Measurements from ENCODE around the gene GREB1L. TPM values are rescaled to one million over a fixed set of nuclear protein-coding genes. Genes with fewer than 3 reads are reported as not detected.

The GREB1L gene
- total and polyA plus RNA-seq, 11 donors, result 4.0 to 21.5 (median 9.0) TPM

GRCh38 chr18:21479721-21480120 lies 237.7 kb downstream of the GREB1L start:
- TF ChIP-seq POLR2A (IDR thresholded peaks at IDR 0.05) (no peak), CTCF (IDR thresholded peaks at IDR 0.05) (no peak)
- H3K4me1 ChIP-seq, result no peaks in the 10 kb centered on the region
- no peaks in the 10 kb centered on the region for H3K9me3 ChIP-seq
- ATAC-seq, result no peak
- H3K36me3 ChIP-seq, result no peaks in the 10 kb centered on the region
- no peaks in the 10 kb centered on the region for H3K27me3 ChIP-seq
- no peak for DNase-seq
- intact Hi-C loops (cut with DNase I), result loop anchor here in 3 of 10 donors (10.0 kb wide), 3 partner anchors 125 to 475 kb away; partner anchors contain the start of gene ESCO1 (in 1 of the 3)
- H3K4me3 ChIP-seq, result no peak overlapping the region
- H3K27ac ChIP-seq, result no peak overlapping the region
- WGBS, 4 donors, result 89 to 95% (median 92%) methylated on average over 5 of the region's 5 CpGs

- Histone ChIP-seq H3K27me3 (no peaks in the 10 kb centered on the region), H3K4me3 (no peak overlapping the region), H3K27ac (no peak overlapping the region), H3K9me3 (no peaks in the 10 kb centered on the region), H3K36me3 (no peaks in the 10 kb centered on the region), H3K4me1 (no peaks in the 10 kb centered on the region)
- WGBS, 4 donors, result 78 to 85% (median 80%) methylated on average over 2 of the region's 2 CpGs
- ATAC-seq (no peak), DNase-seq (no peak)
- intact Hi-C loops (cut with DNase I), result loop anchor here in 3 of 10 donors (10.0 kb wide), 3 partner anchors 123 to 473 kb away; partner anchors contain the start of gene ESCO1 (in 1 of the 3)
- TF ChIP-seq POLR2A (IDR thresholded peaks at IDR 0.05), result no peak
- no peak for TF ChIP-seq CTCF (IDR thresholded peaks at IDR 0.05)
Observed at GRCh38 chr18:21481739-21482138, 239.7 kb downstream of the GREB1L start.

GRCh38 chr18:21483051-21483450 lies 241.0 kb downstream of the GREB1L start:
- Histone ChIP-seq H3K27me3 (no peaks in the 10 kb centered on the region), H3K4me3 (no peak overlapping the region), H3K27ac (no peak overlapping the region), H3K36me3 (no peaks in the 10 kb centered on the region), H3K9me3 (no peaks in the 10 kb centered on the region), H3K4me1 (no peaks in the 10 kb centered on the region)
- 72 to 74% (median 73%) methylated on average over 5 of the region's 5 CpGs for WGBS, 4 donors
- DNase-seq (no peak), ATAC-seq (no peak)
- no peak for TF ChIP-seq POLR2A (IDR thresholded peaks at IDR 0.05)
- no peak for TF ChIP-seq CTCF (IDR thresholded peaks at IDR 0.05)
- intact Hi-C loops (cut with DNase I), result loop anchor here in 3 of 10 donors (10.0 kb wide), 3 partner anchors 122 to 472 kb away; partner anchors contain the start of gene ESCO1 (in 1 of the 3)

- TF ChIP-seq CTCF (IDR thresholded peaks at IDR 0.05) (no peak), POLR2A (IDR thresholded peaks at IDR 0.05) (no peak)
- DNase-seq (no peak), ATAC-seq (no peak)
- H3K9me3 ChIP-seq, result no peaks in the 10 kb centered on the region
- H3K4me1 ChIP-seq, result no peaks in the 10 kb centered on the region
- no peaks in the 10 kb centered on the region for H3K27me3 ChIP-seq
- no peak overlapping the region for H3K4me3 ChIP-seq
- WGBS, 4 donors, result 47 to 52% (median 51%) methylated on average over 7 of the region's 7 CpGs
- H3K27ac ChIP-seq, result no peak overlapping the region
- no peaks in the 10 kb centered on the region for H3K36me3 ChIP-seq
- intact Hi-C loops (cut with DNase I), result loop anchor here in 7 of 10 donors (5.0 to 10.0 kb wide), 5 partner anchors 120 to 472 kb away; partner anchors contain the start of gene ESCO1 (in 1 of the 7)
Observed at GRCh38 chr18:21484851-21485636, 243.0 kb downstream of the GREB1L start.
